Erythroblast (primary cell): ENCODE data around the gene HDAC5.
"Not testable (repeated sequence)": the region's sequence is repeated elsewhere in the genome, so short reads cannot be mapped to it uniquely, and the experiment has no call there.

Source experiments
- DNase-seq, 2 experiments: peaks; one replicate each; lab custom pipeline; 2025; lab: John Stamatoyannopoulos, UW
- GATA1 ChIP-seq: IDR thresholded peaks from 2 replicates; pipeline ENCODE4 v1.6.1; 2011; ENCODE audit warnings: low read depth, mild to moderate bottlenecking, control low read depth, low read length, moderate library complexity
- POLR2A ChIP-seq: IDR thresholded peaks from 2 replicates; pipeline ENCODE4 v1.6.1; 2011; ENCODE audit warnings: mild to moderate bottlenecking, low read length

HDAC5 gene

GRCh38 chr17:44120851-44121605 is 2.4 kb downstream of the HDAC5 start:
- no peak for DNase-seq
- TF ChIP-seq POLR2A (no peak), GATA1 (no peak)

- DNase-seq = not testable (repeated sequence)
These were observed 3.2 kb downstream of the HDAC5 start for GRCh38 chr17:44120281-44120680.

GRCh38 chr17:44119798-44120197 is 3.6 kb downstream of the HDAC5 start:
- DNase-seq = no peak
- TF ChIP-seq POLR2A (no peak), GATA1 (no peak)

GRCh38 chr17:44119062-44119461 is 4.4 kb downstream of the HDAC5 start:
- DNase-seq = no peak
- TF ChIP-seq POLR2A (no peak), GATA1 (no peak)

- TF ChIP-seq POLR2A (no peak), GATA1 (no peak)
- DNase-seq = no peak
These were observed 4.9 kb downstream of the HDAC5 start for GRCh38 chr17:44118427-44119050.

GRCh38 chr17:44117351-44117750 is 6.1 kb downstream of the HDAC5 start:
- no peak for TF ChIP-seq GATA1
- TF ChIP-seq POLR2A = no peak
- DNase-seq = no peak

GRCh38 chr17:44115585-44116415 is 7.6 kb downstream of the HDAC5 start:
- TF ChIP-seq GATA1 (no peak), POLR2A (no peak)
- DNase-seq = peak; percentile 43 to 63

- TF ChIP-seq POLR2A (no peak), GATA1 (no peak)
- DNase-seq = no peak
These were observed 9.3 kb downstream of the HDAC5 start for GRCh38 chr17:44113868-44114840.

- TF ChIP-seq GATA1 (no peak), POLR2A (no peak)
- no peak for DNase-seq
These were observed 10.1 kb downstream of the HDAC5 start for GRCh38 chr17:44113382-44113781.

GRCh38 chr17:44112284-44113280 is 10.9 kb downstream of the HDAC5 start:
- peak in 1 of 2 experiments; percentile 24 for DNase-seq
- no peak for TF ChIP-seq POLR2A
- no peak for TF ChIP-seq GATA1

- TF ChIP-seq GATA1 = no peak
- no peak for TF ChIP-seq POLR2A
- peak in 1 of 2 experiments; percentile 34 for DNase-seq
These were observed 11.7 kb downstream of the HDAC5 start for GRCh38 chr17:44111777-44112176.
